ENCODE measurements around the gene PRR5.
"Not testable (repeated sequence)": the region's sequence is repeated elsewhere in the genome, so short reads cannot be mapped to it uniquely, and the experiment has no call there.

PRR5 gene

DNA sequence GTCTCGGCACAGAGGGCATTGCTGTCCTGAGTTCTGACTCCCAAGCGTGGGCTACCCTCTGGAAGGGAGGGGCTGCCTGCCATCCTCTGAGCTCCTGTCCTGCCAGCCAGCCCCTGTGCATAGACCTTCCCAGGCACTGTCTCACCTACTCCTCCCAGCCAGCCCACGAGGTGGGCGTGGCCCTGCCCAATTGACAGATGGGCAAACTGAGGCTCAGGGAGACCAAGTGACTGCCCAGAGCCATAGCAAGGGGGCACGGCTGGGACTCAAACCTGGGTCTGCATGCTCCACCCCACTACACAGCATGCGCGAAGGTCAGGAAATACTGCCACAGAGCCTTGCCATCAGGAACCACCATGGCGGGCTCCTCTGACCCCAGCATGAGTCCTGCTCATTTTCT is 29.4 kb upstream of the PRR5 start:
- TF ChIP-seq, protein P1, sequence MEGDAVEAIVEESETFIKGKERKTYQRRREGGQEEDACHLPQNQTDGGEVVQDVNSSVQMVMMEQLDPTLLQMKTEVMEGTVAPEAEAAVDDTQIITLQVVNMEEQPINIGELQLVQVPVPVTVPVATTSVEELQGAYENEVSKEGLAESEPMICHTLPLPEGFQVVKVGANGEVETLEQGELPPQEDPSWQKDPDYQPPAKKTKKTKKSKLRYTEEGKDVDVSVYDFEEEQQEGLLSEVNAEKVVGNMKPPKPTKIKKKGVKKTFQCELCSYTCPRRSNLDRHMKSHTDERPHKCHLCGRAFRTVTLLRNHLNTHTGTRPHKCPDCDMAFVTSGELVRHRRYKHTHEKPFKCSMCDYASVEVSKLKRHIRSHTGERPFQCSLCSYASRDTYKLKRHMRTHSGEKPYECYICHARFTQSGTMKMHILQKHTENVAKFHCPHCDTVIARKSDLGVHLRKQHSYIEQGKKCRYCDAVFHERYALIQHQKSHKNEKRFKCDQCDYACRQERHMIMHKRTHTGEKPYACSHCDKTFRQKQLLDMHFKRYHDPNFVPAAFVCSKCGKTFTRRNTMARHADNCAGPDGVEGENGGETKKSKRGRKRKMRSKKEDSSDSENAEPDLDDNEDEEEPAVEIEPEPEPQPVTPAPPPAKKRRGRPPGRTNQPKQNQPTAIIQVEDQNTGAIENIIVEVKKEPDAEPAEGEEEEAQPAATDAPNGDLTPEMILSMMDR (conservative IDR thresholded peaks at IDR 0.05; ENCODE audit: control insufficient read depth, insufficient read depth, low read depth, low read length) = no peak
- H3K4me3 ChIP-seq (ENCODE audit: control insufficient read depth, low read depth, low read length) = no peak overlapping the region
- DNase-seq (ENCODE audit: low read depth) = no peak

DNA sequence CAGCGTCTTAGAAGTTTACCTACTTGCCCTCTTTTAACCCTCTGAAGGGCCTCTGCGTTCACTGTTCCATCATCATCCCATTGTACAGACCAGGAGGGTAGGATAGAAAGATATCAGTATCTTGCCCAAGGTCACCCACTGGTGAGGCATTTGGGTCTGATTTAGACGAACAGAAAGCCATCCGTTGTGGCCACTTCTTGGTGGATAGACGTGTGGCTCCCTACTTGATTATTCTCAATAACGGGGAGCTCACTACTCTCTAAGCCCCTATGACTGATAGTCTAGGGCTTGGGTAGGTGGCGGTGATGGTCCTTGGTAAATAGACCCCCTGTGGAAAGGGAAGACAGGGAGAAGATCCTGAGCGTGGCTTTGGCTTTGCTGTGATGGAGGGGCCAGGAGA is 28.6 kb upstream of the PRR5 start:
- no peak for DNase-seq (ENCODE audit: low read depth)
- TF ChIP-seq, protein P1 (conservative IDR thresholded peaks at IDR 0.05; ENCODE audit: control insufficient read depth, insufficient read depth, low read depth, low read length) = no peak
- H3K4me3 ChIP-seq (ENCODE audit: control insufficient read depth, low read depth, low read length) = no peak overlapping the region

DNA sequence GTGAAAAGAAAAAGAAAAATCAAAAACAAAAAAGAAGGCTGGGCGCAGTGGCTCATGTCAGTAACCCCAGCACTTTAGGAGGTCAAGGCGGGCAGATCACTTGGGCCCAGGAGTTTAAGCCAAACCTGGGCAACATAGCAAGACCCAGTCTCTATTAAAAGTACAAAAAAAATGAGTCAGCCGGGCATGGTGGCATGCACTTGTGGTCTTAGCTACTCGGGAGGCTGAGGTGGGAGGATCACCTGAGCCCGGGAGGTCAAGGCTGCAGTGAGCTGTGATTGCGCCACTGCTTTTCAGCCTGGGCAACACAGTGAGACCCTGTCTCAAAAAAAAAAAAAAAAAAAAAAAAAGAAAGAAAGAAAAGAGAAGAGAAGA is 26.0 kb upstream of the PRR5 start:
- DNase-seq (ENCODE audit: low read depth); H3K4me3 ChIP-seq (ENCODE audit: control insufficient read depth, low read depth, low read length): not testable (repeated sequence)

DNA sequence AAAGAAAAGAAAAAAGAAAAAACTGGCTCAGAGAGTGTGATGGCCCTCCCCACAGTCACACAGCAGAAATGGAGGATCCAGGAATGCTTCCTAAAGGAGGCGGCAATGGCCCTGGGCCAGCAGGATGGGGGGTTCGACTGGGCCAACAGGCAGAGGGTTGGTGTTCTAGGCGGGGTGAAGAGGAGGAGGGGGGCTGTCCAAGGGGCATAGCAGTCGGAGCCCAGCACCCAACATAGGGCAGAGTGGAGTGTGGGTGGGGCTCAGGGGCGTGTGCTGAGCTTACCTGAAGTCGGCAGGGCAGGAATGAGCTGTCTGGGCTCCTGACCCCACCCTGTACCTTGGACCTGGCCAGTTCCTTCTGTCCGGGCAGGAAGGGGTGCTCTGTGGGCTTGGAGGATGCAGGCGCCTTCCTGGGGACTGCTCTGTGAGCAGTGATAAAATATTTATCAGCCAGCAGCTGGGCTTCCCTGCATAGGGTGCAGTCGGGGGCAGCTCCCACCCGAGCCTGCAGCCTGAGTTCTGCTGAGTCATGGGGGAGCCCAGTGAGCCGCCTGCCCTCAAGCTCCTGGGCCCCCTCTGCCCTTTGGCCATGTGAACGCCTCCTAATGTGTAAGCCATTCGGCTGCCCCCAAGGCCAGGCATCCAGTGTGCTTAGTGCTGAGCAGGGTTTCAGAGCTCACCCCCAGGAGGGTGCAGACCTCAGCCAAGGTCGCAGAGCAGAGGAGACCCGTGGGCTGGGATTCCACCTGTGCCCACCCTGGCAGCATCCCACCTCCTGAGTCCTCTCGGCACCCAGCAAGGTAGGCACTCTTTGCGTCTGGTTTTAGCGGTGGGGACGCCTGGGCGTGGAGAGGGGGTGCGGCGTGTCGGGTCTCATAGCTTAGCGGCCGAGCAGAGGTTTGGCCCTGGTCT is 25.3 kb upstream of the PRR5 start:
- DNase-seq (ENCODE audit: low read depth) = no peak
- H3K4me3 ChIP-seq (ENCODE audit: control insufficient read depth, low read depth, low read length) = no peak overlapping the region
- TF ChIP-seq, protein P1 (conservative IDR thresholded peaks at IDR 0.05; ENCODE audit: control insufficient read depth, insufficient read depth, low read depth, low read length) = no peak

DNA sequence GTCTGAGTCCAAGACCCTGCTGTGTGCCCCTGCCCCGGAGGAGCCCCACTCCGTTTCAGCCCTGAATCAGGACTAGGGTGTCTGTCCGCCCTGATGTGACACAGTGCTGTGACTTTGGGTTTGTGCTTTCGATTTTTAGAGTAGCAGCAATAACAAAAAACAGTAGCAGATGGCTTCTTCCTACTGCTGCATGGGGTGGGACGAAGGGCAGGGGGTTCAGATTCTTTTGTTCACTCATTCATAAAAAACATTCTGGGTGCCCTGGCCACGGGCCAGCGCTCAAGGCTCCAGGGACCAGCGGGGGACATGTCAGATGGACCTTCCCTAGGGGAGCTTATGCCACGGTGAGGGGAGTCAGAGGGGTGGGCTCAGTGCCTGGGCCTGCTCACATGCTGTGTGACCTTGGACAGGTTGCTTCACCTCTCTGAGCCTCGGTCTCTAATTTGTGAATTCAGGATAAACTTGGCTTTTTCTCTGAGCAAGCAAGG is 24.6 kb upstream of the PRR5 start:
- DNase-seq (ENCODE audit: low read depth) = no peak
- TF ChIP-seq, protein P1 (conservative IDR thresholded peaks at IDR 0.05; ENCODE audit: control insufficient read depth, insufficient read depth, low read depth, low read length) = no peak
- no peak overlapping the region for H3K4me3 ChIP-seq (ENCODE audit: control insufficient read depth, low read depth, low read length)

DNA sequence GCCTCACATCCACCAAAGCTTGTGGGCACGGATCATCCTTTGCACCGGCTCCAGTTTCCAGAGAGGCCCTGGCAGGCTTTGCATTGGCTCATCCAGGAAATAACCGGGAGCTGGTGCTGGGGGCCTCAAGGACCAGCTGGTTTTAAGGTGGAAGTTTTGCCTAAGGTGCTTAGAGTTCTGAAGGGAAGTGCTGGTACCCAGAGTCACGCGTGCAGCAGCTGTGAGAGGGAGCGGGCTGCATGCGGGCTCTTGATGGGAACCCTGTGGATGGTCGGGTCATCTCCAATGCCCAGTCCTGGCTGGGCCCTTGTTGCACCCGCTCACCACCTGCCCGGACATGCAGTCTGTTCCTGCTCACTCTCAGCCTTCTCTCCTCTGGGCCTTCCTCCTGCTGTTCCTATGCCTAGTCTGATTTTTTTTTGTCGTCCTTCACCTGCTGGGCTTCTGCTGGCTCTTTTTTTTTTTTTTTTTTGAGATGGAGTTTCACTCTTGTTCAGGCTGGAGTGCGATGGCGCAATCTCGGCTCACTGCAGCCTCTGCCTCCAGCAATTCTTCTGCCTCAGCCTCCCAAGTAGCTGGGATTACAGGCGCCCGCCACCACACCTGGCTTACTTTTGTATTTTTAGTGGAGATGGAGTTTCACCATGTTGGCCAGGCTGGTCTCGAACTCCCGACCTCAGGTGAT is 24.0 kb upstream of the PRR5 start:
- no peak overlapping the region for H3K4me3 ChIP-seq (ENCODE audit: control insufficient read depth, low read depth, low read length)
- TF ChIP-seq, protein P1 (conservative IDR thresholded peaks at IDR 0.05; ENCODE audit: control insufficient read depth, insufficient read depth, low read depth, low read length) = no peak

More for the DNA sequence above, 24.0 kb upstream of the PRR5 start:
- no peak for DNase-seq (ENCODE audit: low read depth)
